GM23248 (cell line): ENCODE measurements around the gene IFNL1. TPM values are rescaled to one million over a fixed set of nuclear protein-coding genes. Genes with fewer than 3 reads are reported as not detected.

Source experiments
- DNase-seq: peaks from one replicate; pipeline ENCODE4 v3.0.0-alpha.2; 2015
- H2AFZ ChIP-seq: fragments of 200-600 bp; sonication (generic); 2 replicates; pipeline ENCODE4 v1.6.1; 2016; ENCODE audit warnings: antibody characterized with exemption
- H3F3A ChIP-seq: fragments of 200-600 bp; sonication (generic); 2 replicates; pipeline ENCODE4 v1.6.1; 2016; ENCODE audit warnings: mild to moderate bottlenecking, antibody characterized with exemption, mixed run types; ENCODE audit not compliant: insufficient read depth
- H3K27ac ChIP-seq: fragments of 200-600 bp; sonication (generic); 2 replicates; pipeline ENCODE4 v1.5.1; 2016; ENCODE audit warnings: mild to moderate bottlenecking
- H3K27me3 ChIP-seq: fragments of 200-600 bp; sonication (generic); replicated peaks from 2 replicates; pipeline ENCODE4 v1.6.1; 2016; ENCODE audit warnings: mild to moderate bottlenecking; ENCODE audit not compliant: insufficient read depth
- H3K36me3 ChIP-seq: fragments of 200-600 bp; sonication (generic); 2 replicates; pipeline ENCODE4 v1.6.1; 2016; ENCODE audit warnings: low read depth, mild to moderate bottlenecking
- H3K4me1 ChIP-seq: fragments of 200-600 bp; sonication (generic); 2 replicates; pipeline ENCODE4 v1.6.1; 2016; ENCODE audit warnings: mild to moderate bottlenecking; ENCODE audit not compliant: insufficient read depth
- H3K4me2 ChIP-seq: fragments of 200-600 bp; sonication (generic); one replicate; pipeline ENCODE4 v1.6.1; 2016; ENCODE audit warnings: mild to moderate bottlenecking; ENCODE audit not compliant: unreplicated experiment
- H3K4me3 ChIP-seq: fragments of 200-600 bp; sonication (generic); 2 replicates; pipeline ENCODE4 v1.5.1; 2016; ENCODE audit warnings: mild to moderate bottlenecking
- H3K79me2 ChIP-seq: fragments of 200-600 bp; sonication (generic); 2 replicates; pipeline ENCODE4 v1.6.1; 2016; ENCODE audit warnings: mild to moderate bottlenecking; ENCODE audit not compliant: insufficient read depth
- H3K9ac ChIP-seq: fragments of 200-600 bp; sonication (generic); 2 replicates; pipeline ENCODE4 v1.6.1; 2016; ENCODE audit warnings: mild to moderate bottlenecking
- H3K9me2 ChIP-seq: fragments of 200-600 bp; sonication (generic); 2 replicates; pipeline ENCODE4 v1.6.1; 2016; ENCODE audit warnings: mixed run types, mild to moderate bottlenecking, moderate library complexity; ENCODE audit not compliant: insufficient read depth
- H3K9me3 ChIP-seq: fragments of 200-600 bp; sonication (generic); one replicate; pipeline ENCODE4 v1.6.1; 2017; ENCODE audit warnings: low read depth
- H4K20me1 ChIP-seq: fragments of 200-600 bp; sonication (generic); 2 replicates; pipeline ENCODE4 v1.6.0; 2016; ENCODE audit not compliant: insufficient read depth
- EZH2 ChIP-seq: fragments of 200-600 bp; sonication (generic); IDR thresholded peaks from 2 replicates; pipeline ENCODE4 v1.6.1; 2018; ENCODE audit warnings: antibody characterized with exemption, mild to moderate bottlenecking; ENCODE audit not compliant: insufficient read depth, poor library complexity, severe bottlenecking
- EZH2phosphoT487 ChIP-seq: fragments of 200-600 bp; sonication (generic); IDR thresholded peaks from 2 replicates; pipeline ENCODE4 v1.6.1; 2018; ENCODE audit warnings: antibody characterized with exemption, moderate library complexity, mild to moderate bottlenecking, low read depth; ENCODE audit not compliant: insufficient read depth
- WGBS, 2 experiments: methylation state at CpG; one replicate each; pipeline ENCODE4 v1.1.6; 2015 to 2017; ENCODE audit warnings: low lambda C conversion rate in 2 of 2, low coverage in 1 of 2; ENCODE audit errors: missing lambda C conversion rate in 2 of 2; 5-methylcytosine and 5-hydroxymethylcytosine counted together
- in situ Hi-C: fragments of 300-500 bp; cut with MboI; formaldehyde crosslinking; loops from 2 replicates; pipeline ENCODE4 v1.15.0; 2020
- polyA plus RNA-seq: library from polyadenylated mRNA; unstranded; fragments of >200 nt; fragmentation: Nextera tagmentation; extraction: Ambion mirVana; gene quantifications from 2 replicates; pipeline ENCODE4 v1.2.1, GENCODE V29; 2016
- total RNA-seq: library from RNA; depleted of rRNA; stranded (reverse); fragments of >200 nt; shearing (Covaris generic); gene quantifications from 2 replicates; pipeline ENCODE4 v1.2.3, GENCODE V29; 2014

The IFNL1 gene
- total and polyA plus RNA-seq, 2 experiments from 2014 or later: not detected

DNA sequence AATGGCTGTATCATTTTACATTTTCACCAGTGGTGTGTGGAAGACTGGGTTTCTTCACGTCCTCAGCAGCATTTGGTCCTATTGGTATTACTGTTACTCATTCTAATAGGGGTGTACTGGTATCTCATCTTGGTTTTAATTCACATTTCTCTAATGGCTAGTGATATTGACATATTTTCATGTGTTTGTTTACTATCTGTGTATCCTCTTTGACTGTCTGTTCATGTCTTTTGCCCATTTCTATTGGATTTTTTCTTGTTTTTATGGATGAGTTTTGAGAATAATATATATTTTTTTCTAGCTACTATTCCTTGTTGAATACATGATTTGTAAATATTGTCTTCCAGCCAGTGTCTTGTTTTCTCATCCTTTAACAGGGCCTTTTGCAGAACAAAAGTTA lies 14.2 kb upstream of the IFNL1 start:
- TF ChIP-seq EZH2phosphoT487 (no peak), EZH2 (no peak)
- H3K27me3 ChIP-seq: peaks cover 15% of the 10 kb centered on the region; the same call in 1 of the 2 replicates
- H3K9me2 ChIP-seq: no peaks in the 10 kb centered on the region
- H3K4me2 ChIP-seq: no peak overlapping the region
- H3K9me3 ChIP-seq: no peaks in the 10 kb centered on the region
- H3K4me3 ChIP-seq: no peak overlapping the region
- no peaks in the 10 kb centered on the region for H3K36me3 ChIP-seq
- WGBS, 2 experiments: 5 to 9% methylated on average over 1 of the region's 1 CpG
- H4K20me1 ChIP-seq: no peaks in the 10 kb centered on the region
- no peak overlapping the region for H2AFZ ChIP-seq
- no peaks in the 10 kb centered on the region for H3K79me2 ChIP-seq
- H3F3A ChIP-seq: no peaks in the 10 kb centered on the region
- no peak for DNase-seq
- in situ Hi-C loops: no loop called here
- no peaks in the 10 kb centered on the region for H3K4me1 ChIP-seq
- H3K9ac ChIP-seq: no peak overlapping the region
- H3K27ac ChIP-seq: no peak overlapping the region

DNA sequence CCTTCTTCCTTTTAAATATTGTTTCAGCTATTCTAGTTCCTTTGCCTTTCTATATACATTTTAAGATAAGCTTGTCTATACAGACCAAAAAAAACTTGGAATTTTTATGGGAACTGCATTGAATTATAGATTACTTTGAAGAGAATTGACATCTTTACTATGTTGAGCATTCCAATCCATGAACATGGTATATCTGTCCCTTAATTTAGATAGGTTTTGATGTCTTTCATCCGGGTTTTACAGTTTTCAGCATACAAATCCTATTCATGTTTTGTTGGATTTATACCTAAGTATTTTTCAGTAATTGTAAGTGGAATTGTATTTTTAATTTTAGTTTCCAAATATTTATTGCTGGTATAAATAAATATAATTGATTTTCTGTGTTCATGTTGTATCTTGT lies 12.2 kb upstream of the IFNL1 start:
- Histone ChIP-seq H3K9me3 (no peaks in the 10 kb centered on the region), H3F3A (no peaks in the 10 kb centered on the region), H3K4me3 (no peak overlapping the region), H3K36me3 (no peaks in the 10 kb centered on the region), H3K79me2 (no peaks in the 10 kb centered on the region), H4K20me1 (no peaks in the 10 kb centered on the region), H2AFZ (no peak overlapping the region), H3K4me1 (no peaks in the 10 kb centered on the region), H3K27me3 (peaks cover 17% of the 10 kb centered on the region), H3K4me2 (no peak overlapping the region), H3K9me2 (no peaks in the 10 kb centered on the region), H3K27ac (no peak overlapping the region), H3K9ac (no peak overlapping the region)
- WGBS, 2 experiments: 7 to 8% methylated on average over 1 of the region's 1 CpG
- in situ Hi-C loops: no loop called here
- no peak for DNase-seq
- TF ChIP-seq EZH2: no peak

DNA sequence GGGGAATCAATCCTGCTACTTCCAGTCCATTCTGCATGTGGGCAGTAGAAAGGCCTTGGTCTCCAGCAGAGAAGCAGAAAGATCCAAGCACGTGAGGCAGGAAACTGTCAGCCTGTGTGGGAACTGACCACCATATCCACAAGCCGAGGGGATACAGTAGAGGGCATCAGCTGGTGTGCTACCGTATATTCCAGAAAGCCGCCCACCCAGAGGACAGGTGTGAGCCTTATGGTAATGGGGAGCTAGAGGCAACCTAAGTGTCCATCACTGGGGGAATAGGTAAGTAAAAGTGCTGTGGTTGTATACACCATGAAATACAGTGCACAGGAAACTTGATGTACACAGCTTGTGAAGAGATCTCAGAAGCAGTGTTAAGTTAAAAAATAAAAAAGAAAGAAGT lies 2.8 kb upstream of the IFNL1 start:
- peaks cover 23% of the 10 kb centered on the region for H3K27me3 ChIP-seq
- H3K9me2 ChIP-seq: no peaks in the 10 kb centered on the region
- no peaks in the 10 kb centered on the region for H4K20me1 ChIP-seq
- no peak overlapping the region for H3K9ac ChIP-seq
- no peak overlapping the region for H2AFZ ChIP-seq
- 42 to 44% methylated on average over 4 of the region's 4 CpGs for WGBS, 2 experiments
- DNase-seq: no peak
- H3K27ac ChIP-seq: no peak overlapping the region
- no peaks in the 10 kb centered on the region for H3K9me3 ChIP-seq
- in situ Hi-C loops: no loop called here
- H3K4me2 ChIP-seq: no peak overlapping the region
- no peak for TF ChIP-seq EZH2phosphoT487
- no peak for TF ChIP-seq EZH2
- no peak overlapping the region for H3K4me3 ChIP-seq
- no peaks in the 10 kb centered on the region for H3K4me1 ChIP-seq
- no peaks in the 10 kb centered on the region for H3F3A ChIP-seq
- no peaks in the 10 kb centered on the region for H3K79me2 ChIP-seq
- H3K36me3 ChIP-seq: no peaks in the 10 kb centered on the region

DNA sequence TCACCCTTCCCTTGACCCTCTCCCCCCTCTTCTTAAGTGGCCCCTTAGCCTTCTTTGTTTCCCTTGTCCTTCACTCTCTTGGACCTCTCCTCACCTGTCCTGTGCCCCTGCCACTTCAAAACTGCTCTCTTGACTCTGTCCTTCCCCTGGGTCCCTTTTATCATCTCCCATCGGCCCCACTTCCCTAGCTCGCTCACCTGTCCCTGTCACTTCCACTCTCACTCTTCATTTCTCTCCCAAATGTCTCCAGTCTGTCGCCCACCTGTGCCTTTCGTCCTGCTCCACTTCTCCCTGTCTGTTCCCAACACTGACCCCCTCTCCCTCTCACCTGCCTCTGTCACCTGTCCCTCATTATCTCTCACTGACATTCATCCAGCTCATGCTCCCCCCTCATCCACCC lies 699 bp downstream of the IFNL1 start:
- WGBS, 2 experiments: 26 to 52% methylated on average over 4 of the region's 4 CpGs
- H3K4me1 ChIP-seq: no peaks in the 10 kb centered on the region
- no peaks in the 10 kb centered on the region for H3K9me2 ChIP-seq
- H3K27ac ChIP-seq: no peak overlapping the region
- no peak overlapping the region for H3K4me3 ChIP-seq
- no peaks in the 10 kb centered on the region for H4K20me1 ChIP-seq
- H3K4me2 ChIP-seq: no peak overlapping the region
- DNase-seq: no peak
- in situ Hi-C loops: no loop called here
- TF ChIP-seq EZH2phosphoT487: no peak
- TF ChIP-seq EZH2: no peak
- no peaks in the 10 kb centered on the region for H3K9me3 ChIP-seq
- no peaks in the 10 kb centered on the region for H3F3A ChIP-seq
- H2AFZ ChIP-seq: no peak overlapping the region
- H3K27me3 ChIP-seq: peaks cover 28% of the 10 kb centered on the region
- H3K9ac ChIP-seq: no peak overlapping the region
- no peaks in the 10 kb centered on the region for H3K36me3 ChIP-seq
- H3K79me2 ChIP-seq: no peaks in the 10 kb centered on the region
